Left cardiac atrium (tissue), 4 donors: Measurements from ENCODE around the gene DGAT2. TPM values are rescaled to one million over a fixed set of nuclear protein-coding genes. Genes with fewer than 3 reads are reported as not detected.
A peak's percentile ranks its signal among the peaks of the same experiment; 100 is the strongest.

Source experiments
- ATAC-seq, 2 donors: fragments of 200-7000 bp; cut with Tn5 transposase; one replicate each; pipeline ENCODE4 v1.9.1; 2020; ENCODE audit warnings: mild to moderate bottlenecking in 2 of 2, moderate library complexity in 2 of 2
- DNase-seq: peaks from one replicate; pipeline ENCODE4 v3.0.0-alpha.2; 2020
- intact Hi-C, 2 donors: fragments of 100-400 bp; cut with DNase I; formaldehyde crosslinking; loops; one replicate each; pipeline versions ENCODE4 v1.14.1 to v1.15.1; 2022 to 2023
- total RNA-seq, 2 donors: library from RNA; stranded (reverse); fragmentation: NEBNext Ultra II Directional; extraction: Animal tissue kit (Norgen Biotek cat#: 25700); gene quantifications; one replicate each; pipeline ENCODE4 v1.2.1, GENCODE V29; 2021
- donor health status: DM: no; HTN: yes; CAD: no.
- donor health status: DM: no; HTN: yes; CAD: no; lungs with severe emphysema.
- donor health status: DM: yes; HTN: yes; CAD: no.
- donor health status: Dilated cardiomyopathy.

DGAT2 gene
- total RNA-seq, 2 donors from 2014 or later: 81.2 to 131 TPM

DNA sequence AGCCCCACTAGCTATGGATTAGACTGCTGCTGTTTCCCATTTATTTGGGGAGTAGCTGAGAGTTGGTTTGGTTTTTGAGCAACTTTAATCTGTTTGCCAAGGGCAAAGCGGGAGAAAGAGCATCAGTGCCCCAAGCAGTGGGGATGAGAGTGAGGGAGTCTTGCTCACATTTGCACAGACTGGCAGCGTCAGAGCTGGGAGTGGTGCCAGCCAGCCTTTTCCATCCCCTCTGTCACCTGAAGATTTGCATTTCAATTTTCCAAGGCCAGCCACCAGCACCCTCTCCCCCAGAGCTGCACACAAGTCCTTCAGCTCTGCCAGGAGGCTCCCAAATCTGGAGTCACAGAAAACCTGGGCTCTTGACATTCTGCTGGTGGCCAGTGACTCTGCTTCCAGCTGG is 25.4 kb downstream of the DGAT2 start:
- ATAC-seq (no peak), DNase-seq (no peak)
- intact Hi-C loops: loop anchor here in 1 of 2 donors (10.0 kb wide), 1 partner anchor 521 kb away; no protein-coding TSS in a partner anchor

DNA sequence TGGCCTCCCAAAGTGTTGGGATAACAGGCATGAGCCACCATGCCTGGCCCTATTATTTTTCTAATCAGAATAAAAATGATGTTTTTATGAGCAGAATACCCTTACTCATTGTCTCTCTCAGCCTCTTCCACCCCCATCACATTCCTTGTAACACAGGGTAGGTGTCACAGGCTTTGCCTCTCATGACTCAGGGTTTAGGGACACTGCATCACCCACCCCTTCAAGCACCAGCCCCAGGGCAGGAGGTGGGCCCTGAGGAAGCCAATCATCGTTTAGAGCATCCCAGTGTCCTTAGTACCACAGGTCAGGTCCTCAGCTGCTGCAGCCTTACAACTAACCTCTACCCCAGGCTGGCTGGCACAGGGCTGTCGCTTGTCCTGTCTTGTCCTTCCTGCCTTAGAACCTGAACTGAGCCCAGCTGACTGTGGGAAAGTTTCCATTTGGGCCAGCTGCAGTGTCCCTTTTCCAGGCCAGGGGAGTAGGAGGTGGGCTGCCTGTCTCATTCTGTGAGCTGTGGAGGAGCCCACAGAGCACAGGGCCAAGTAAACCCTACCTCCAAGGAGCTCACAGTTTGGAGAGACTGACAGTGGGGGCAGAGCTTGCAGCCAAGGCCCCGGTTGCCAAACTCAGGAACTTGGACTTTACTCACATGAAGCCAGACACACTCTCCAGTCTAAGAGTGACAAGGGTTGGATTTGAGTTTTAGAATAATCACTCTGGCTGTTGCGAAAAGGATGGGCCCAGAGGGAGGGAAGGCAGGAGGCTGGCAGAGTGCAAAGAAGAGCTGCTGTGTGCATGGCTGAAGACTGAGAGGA is 26.9 kb downstream of the DGAT2 start:
- no peak for DNase-seq
- intact Hi-C loops: loop anchor here in 1 of 2 donors (10.0 kb wide), 1 partner anchor 519 kb away; no protein-coding TSS in a partner anchor
- no peak for ATAC-seq

GRCh38 chr11:75796091-75796435 is 27.5 kb downstream of the DGAT2 start:
- intact Hi-C loops: loop anchor here in 1 of 2 donors (10.0 kb wide), 1 partner anchor 519 kb away; no protein-coding TSS in a partner anchor
- ATAC-seq: no peak
- DNase-seq: no peak

- DNase-seq (no peak), ATAC-seq (no peak)
- intact Hi-C loops: loop anchor here in 1 of 2 donors (10.0 kb wide), 1 partner anchor 518 kb away; no protein-coding TSS in a partner anchor
Measured at GRCh38 chr11:75797116-75797515, 28.5 kb downstream of the DGAT2 start.

DNA sequence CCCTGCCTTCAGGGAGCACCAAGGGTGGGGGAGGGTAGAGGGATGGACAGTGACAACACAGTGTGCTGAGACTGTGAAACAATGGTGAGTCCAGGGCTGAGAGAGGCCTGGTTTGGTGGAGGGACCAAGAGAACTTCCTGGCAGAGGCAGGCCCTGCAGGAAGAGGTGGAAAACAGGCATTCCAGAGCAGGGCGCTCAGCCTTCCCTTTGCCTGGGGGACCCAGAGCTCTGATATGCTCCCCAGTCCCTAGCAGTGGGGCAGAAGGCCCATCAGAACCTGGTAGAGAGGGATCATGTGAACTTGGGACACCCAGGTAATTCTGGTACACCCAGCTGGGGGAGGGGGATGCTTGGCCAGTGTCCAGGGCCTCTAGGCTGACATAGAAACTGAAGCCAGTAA is 29.2 kb downstream of the DGAT2 start:
- ATAC-seq (no peak), DNase-seq (no peak)
- intact Hi-C loops: loop anchor here in 1 of 2 donors (10.0 kb wide), 1 partner anchor 517 kb away; no protein-coding TSS in a partner anchor

GRCh38 chr11:75800136-75800675 is 31.6 kb downstream of the DGAT2 start:
- DNase-seq: no peak
- intact Hi-C loops: loop anchor here in 1 of 2 donors (5.0 kb wide), 1 partner anchor 67 kb away; no protein-coding TSS in a partner anchor

GRCh38 chr11:75800728-75801361 is 32.3 kb downstream of the DGAT2 start:
- intact Hi-C loops: loop anchor here in 1 of 2 donors (5.0 kb wide), 1 partner anchor 66 kb away; no protein-coding TSS in a partner anchor
- no peak for ATAC-seq
- DNase-seq: no peak

More at GRCh38 chr11:75800136-75800675, 31.6 kb downstream of the DGAT2 start:
- no peak for ATAC-seq

DNA sequence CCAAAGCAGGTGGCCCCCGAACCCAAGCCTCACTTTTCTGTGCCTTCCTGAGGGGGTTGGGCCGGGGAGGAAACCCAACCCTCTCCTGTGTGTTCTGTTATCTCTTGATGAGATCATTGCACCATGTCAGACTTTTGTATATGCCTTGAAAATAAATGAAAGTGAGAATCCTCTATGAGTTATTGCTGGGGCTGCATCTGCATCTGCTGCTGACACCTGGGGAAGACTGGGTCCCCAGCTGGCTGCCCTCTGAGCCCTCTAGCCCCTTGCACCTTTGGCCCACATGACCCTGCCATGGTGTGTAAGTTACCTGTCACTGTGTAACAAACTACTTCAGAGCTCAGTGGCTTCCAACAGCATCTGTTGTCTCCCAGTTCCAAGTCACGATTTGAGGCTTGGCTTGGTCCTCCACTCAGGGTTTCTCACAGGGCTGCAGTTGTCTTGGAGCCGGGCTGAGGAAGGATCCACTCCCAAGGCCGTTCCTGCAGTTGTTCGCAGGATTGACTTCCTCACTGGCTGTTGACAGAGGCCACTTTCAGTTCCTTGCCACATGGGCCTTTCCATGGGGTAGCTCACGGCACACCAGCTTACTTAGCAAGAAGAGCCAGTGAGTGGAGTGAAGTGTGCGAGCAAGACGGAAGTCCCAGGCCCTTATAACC is 32.9 kb downstream of the DGAT2 start:
- intact Hi-C loops: loop anchor here in 1 of 2 donors (5.0 kb wide), 1 partner anchor 66 kb away; no protein-coding TSS in a partner anchor

GRCh38 chr11:75802021-75802912 is 33.7 kb downstream of the DGAT2 start:
- peak in 1 of 2 donors; percentile 12 for ATAC-seq
- intact Hi-C loops: loop anchor here in 1 of 2 donors (5.0 kb wide), 1 partner anchor 65 kb away; no protein-coding TSS in a partner anchor
- DNase-seq: no peak

More for the DNA sequence above, 32.9 kb downstream of the DGAT2 start:
- ATAC-seq (peak; percentile 3 to 48), DNase-seq (peak; percentile 29)

DNA sequence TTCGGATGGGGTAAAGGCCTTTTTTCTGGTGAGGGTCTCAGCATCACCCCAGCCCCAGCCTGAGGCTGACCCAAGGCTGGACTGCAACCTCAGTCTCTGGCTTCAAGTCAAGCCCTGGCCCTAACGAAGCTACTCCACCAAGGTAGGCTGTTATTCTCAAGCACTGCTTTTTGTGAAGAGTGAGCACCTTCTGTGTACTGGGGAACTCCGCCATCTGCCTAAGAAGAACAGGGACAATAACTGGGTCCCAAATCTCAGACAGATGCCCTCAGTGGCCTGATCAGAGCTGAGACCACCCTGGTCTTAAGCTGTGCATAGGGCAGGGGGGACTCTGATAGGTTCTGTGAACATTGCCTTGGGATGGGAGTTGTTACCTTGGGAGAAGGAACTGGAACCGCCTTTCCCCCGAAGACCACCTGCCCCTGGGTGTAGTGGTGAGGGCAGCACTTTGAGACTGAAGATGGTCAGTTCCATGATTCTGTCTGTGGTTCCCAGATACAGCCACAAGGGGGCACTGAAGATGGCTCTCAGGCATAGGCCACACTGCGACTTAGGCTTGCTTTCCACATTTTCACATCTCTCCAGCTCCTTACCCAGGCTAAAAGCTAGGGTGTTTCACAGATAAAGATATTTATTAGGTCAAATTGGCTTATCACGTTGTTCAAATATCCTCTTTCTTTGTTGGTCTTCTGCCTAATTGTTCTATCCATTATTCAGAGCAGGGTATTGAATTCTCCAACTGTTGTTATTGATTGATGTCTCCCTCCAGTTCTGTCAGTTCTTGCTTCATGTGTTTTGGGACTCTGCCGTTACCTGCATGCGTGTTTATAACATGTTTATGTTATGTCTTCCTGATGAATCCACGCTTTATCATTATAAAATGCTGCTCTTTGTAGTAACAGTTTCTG is 34.6 kb downstream of the DGAT2 start:
- ATAC-seq: peak; percentile 44 to 87
- DNase-seq: peak; percentile 73
- intact Hi-C loops: loop anchor here (1.0 to 5.0 kb wide), 2 partner anchors 64 kb away; no protein-coding TSS in a partner anchor

DNA sequence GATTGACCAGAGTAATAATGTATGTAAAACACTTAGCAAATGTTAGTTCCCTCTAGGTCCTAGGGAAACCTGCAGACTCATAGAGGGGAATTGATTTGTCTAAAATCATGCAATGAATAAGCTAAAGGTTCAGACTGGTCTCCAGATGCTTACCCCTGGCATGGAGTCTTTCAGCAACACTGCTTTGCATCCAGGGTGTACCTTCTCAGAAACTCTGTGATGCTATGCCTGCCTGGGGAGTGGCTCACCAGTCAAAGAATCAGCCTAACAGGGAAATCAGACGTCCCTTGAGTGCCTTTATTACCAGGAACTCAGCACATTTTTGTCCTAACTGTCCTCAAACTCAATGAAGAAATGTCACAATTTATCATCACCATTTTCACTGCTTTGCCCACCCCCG is 40.5 kb downstream of the DGAT2 start:
- DNase-seq (no peak), ATAC-seq (no peak)
- intact Hi-C loops: no loop called here

- intact Hi-C loops: loop anchor here in 1 of 2 donors (10.0 kb wide), 1 partner anchor 345 kb away; no protein-coding TSS in a partner anchor
- DNase-seq: no peak
- no peak for ATAC-seq
Measured at GRCh38 chr11:75809991-75810390, 41.4 kb downstream of the DGAT2 start.

DNA sequence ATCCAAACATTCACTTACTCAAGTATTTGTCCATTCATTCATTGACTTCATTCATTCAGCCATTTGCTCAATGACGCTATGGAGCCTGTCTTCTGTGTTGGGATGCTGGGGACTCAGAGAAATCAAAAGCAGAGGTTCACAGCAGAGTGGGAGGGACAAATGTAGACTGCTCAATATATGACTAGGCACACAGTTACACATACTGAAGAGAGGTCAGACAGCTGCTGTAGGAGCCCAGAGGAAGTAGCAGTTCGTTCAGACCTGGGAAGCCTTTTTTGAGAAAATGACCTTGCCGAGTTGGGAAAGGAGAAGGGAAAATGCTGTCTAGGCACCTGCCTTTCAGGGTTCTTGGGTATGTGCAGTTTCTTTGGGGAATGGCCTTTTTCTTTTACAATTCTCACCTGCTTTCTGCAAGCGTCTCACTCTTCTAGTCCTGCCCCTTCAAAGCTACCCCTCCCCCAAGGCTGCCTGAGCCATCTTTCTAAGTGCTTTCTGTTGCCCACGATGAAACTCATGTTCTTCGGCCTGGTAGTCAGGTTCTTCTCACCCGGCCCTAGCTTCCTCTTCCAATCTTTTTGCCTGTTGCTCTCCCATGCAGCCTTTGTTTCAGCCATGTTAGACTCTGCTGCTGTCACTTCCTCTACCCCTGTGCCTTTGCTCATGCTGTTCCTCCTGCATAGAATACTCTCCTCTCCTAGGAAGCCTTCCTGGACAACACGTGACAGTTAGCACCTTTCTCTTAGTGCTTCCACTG is 42.2 kb downstream of the DGAT2 start:
- ATAC-seq (no peak), DNase-seq (no peak)
- intact Hi-C loops: loop anchor here in 1 of 2 donors (10.0 kb wide), 1 partner anchor 344 kb away; no protein-coding TSS in a partner anchor

GRCh38 chr11:75811485-75811884 is 42.9 kb downstream of the DGAT2 start:
- no peak for ATAC-seq
- intact Hi-C loops: loop anchor here in 1 of 2 donors (10.0 kb wide), 1 partner anchor 343 kb away; no protein-coding TSS in a partner anchor
- DNase-seq: no peak

DNA sequence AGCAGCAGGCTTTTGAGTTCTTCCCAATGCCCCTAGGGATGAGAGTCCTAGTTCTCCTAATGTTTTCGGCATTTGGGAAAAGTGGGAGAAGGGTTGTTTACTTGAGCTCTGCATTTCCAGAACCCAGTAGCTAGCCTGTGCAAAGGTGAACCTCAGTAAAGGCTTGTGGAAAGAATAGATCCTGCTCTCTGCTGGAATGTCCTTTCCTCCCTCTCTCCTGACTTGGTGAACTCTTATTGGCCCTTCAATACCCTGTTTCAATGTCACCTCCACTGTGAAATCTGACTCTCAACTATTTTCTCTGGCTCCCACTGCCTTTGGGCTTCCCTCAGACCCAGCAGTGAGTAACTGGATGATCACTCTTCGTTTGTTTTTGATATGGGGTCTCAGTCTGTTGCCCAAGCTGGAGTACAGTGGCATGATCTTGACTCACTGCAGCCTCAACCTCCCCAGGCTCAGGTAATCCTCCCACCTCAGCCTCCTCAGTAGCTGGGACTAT is 44.0 kb downstream of the DGAT2 start:
- no peak for DNase-seq
- no peak for ATAC-seq
- intact Hi-C loops: loop anchor here in 1 of 2 donors (10.0 kb wide), 1 partner anchor 342 kb away; no protein-coding TSS in a partner anchor

GRCh38 chr11:75813124-75813523 is 44.5 kb downstream of the DGAT2 start:
- no peak for DNase-seq
- intact Hi-C loops: loop anchor here in 1 of 2 donors (10.0 kb wide), 1 partner anchor 342 kb away; no protein-coding TSS in a partner anchor
- no peak for ATAC-seq
